Islet of Langerhans (tissue), 1 donor: ENCODE results near the gene ACADVL.

Source experiments
- FAIRE-seq: peaks from one replicate; lab custom pipeline; 2011; peaks lifted over from hg19 to GRCh38; lab: Jason Lieb, UNC

Gene ACADVL

GRCh38 chr17:7217113-7217987 is 2.4 kb upstream of the ACADVL start:
- FAIRE-seq: no peak

- FAIRE-seq: no peak
Measured at GRCh38 chr17:7218166-7218565, 1.6 kb upstream of the ACADVL start.

- FAIRE-seq: no peak
Measured at GRCh38 chr17:7218758-7219157, 980 bp upstream of the ACADVL start.

GRCh38 chr17:7219229-7219811 is 418 bp upstream of the ACADVL start:
- no peak for FAIRE-seq

GRCh38 chr17:7220593-7221277 is 997 bp downstream of the ACADVL start:
- FAIRE-seq: no peak

- FAIRE-seq: no peak
Measured at GRCh38 chr17:7221278-7222092, 1.7 kb downstream of the ACADVL start.

GRCh38 chr17:7222093-7222971 is 2.6 kb downstream of the ACADVL start:
- FAIRE-seq: no peak

- no peak for FAIRE-seq
Measured at GRCh38 chr17:7222972-7223292, 3.2 kb downstream of the ACADVL start.

- FAIRE-seq: no peak
Measured at GRCh38 chr17:7223375-7223774, 3.6 kb downstream of the ACADVL start.

GRCh38 chr17:7224110-7224509 is 4.4 kb downstream of the ACADVL start:
- no peak for FAIRE-seq

GRCh38 chr17:7224661-7225111 is 4.9 kb downstream of the ACADVL start:
- no peak for FAIRE-seq

- no peak for FAIRE-seq
Measured at GRCh38 chr17:7225711-7226331, 6.1 kb downstream of the ACADVL start.

- FAIRE-seq: no peak
Measured at GRCh38 chr17:7226721-7227710, 7.3 kb downstream of the ACADVL start.

- FAIRE-seq: no peak
Measured at GRCh38 chr17:7228920-7229319, 9.2 kb downstream of the ACADVL start.

- no peak for FAIRE-seq
Measured at GRCh38 chr17:7229504-7229903, 9.8 kb downstream of the ACADVL start.

GRCh38 chr17:7232114-7232513 is 12.4 kb downstream of the ACADVL start:
- no peak for FAIRE-seq

GRCh38 chr17:7233701-7234082 is 14.0 kb downstream of the ACADVL start:
- no peak for FAIRE-seq

GRCh38 chr17:7234083-7234951 is 14.6 kb downstream of the ACADVL start, which contains the start of gene DVL2:
TSS of gene DVL2 (minus strand) at chr17:7234517. CDS start at chr17:7234262, 255 bp downstream.
- FAIRE-seq: no peak
